HUES64 (cell line): ENCODE measurements around the gene PPP1R14C.
"Not testable (repeated sequence)": the region's sequence is repeated elsewhere in the genome, so short reads cannot be mapped to it uniquely, and the experiment has no call there.

Source experiments
- H3K27ac ChIP-seq: 2 replicates; pipeline ENCODE4 v1.7.0; 2013; ENCODE audit warnings: low read depth, low read length, inconsistent platforms
- H3K27me3 ChIP-seq: 2 replicates; pipeline ENCODE4 v1.6.1; 2013; ENCODE audit warnings: mild to moderate bottlenecking, low read length; ENCODE audit not compliant: insufficient read depth
- H3K36me3 ChIP-seq: 2 replicates; pipeline ENCODE4 v1.6.1; 2013; ENCODE audit warnings: mild to moderate bottlenecking, low read length; ENCODE audit not compliant: insufficient read depth
- H3K4me1 ChIP-seq: 2 replicates; pipeline ENCODE4 v1.6.1; 2013; ENCODE audit warnings: mild to moderate bottlenecking, low read length, moderate library complexity; ENCODE audit not compliant: insufficient read depth
- H3K4me3 ChIP-seq: 2 replicates; pipeline ENCODE4 v1.5.1; 2013; ENCODE audit warnings: mild to moderate bottlenecking, low read length, moderate library complexity
- H3K9ac ChIP-seq: 2 replicates; pipeline ENCODE4 v1.6.1; 2013; ENCODE audit warnings: mild to moderate bottlenecking, low read depth, low read length
- H3K9me3 ChIP-seq: 2 replicates; pipeline ENCODE4 v1.6.1; 2013; ENCODE audit warnings: low read depth, low read length; ENCODE audit not compliant: insufficient read depth
- WGBS: fragments of 150-250, 120-280 bp; methylation state at CpG from one replicate; pipeline ENCODE4 v1.1.7; 2013; ENCODE audit warnings: missing lambda C conversion rate; 5-methylcytosine and 5-hydroxymethylcytosine counted together

PPP1R14C gene

DNA sequence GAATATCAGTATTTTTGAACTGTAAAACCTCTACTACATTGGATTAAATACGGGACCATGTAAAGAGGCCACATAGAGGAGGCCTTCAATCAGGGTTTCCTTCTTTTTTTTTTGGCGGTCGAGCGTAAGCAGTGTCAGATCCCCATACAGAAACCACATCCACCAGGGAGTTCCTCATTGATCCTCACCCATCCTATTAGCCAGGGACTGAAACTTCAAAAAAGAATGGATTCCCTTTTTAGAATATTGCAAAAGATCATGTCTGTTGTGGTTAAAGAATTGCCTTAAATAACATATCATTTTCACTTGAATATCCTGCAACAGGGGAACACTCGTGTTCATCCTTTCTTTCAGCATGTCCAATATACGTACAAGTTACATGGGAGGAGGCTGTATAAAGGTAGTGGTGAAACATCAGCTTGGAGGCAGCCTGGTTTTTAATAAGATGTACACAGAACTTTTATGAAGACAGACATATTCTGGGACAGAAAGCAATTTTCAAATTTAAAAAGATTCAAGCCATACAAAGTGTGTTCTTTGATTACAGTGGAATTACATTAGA is 96.1 kb downstream of the PPP1R14C start:
- no peaks in the 10 kb centered on the region for H3K9me3 ChIP-seq
- H3K9ac ChIP-seq, result no peak overlapping the region
- H3K27ac ChIP-seq, result no peak overlapping the region
- H3K27me3 ChIP-seq, result no peaks in the 10 kb centered on the region
- H3K36me3 ChIP-seq, result no peaks in the 10 kb centered on the region
- WGBS, result 97% methylated on average over 4 of the region's 6 CpGs
- H3K4me3 ChIP-seq, result no peak overlapping the region
- H3K4me1 ChIP-seq, result no peaks in the 10 kb centered on the region

DNA sequence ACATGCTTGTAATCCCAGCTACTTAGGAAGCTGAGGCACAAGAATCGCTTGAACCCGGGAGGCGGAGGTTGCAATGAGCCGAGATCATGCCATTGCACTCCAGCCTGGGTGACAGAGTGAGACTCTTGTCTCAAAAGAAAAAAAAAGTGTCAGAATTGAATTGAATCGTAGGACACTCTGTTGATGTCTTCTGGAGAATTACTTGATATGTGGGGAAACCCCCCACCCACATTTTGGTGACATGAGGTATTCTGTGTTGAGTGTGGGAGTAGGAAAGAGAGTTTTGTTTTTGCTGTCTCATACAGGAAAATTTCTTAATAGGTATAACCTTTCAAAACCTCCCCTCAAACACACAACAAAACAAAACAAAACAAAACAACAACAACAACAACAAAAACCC is 98.9 kb downstream of the PPP1R14C start:
- not testable (repeated sequence) for H3K36me3 ChIP-seq, H3K27me3 ChIP-seq, H3K4me1 ChIP-seq, H3K4me3 ChIP-seq, H3K27ac ChIP-seq, H3K9ac ChIP-seq, H3K9me3 ChIP-seq
- WGBS, result 97% methylated on average over 5 of the region's 5 CpGs

DNA sequence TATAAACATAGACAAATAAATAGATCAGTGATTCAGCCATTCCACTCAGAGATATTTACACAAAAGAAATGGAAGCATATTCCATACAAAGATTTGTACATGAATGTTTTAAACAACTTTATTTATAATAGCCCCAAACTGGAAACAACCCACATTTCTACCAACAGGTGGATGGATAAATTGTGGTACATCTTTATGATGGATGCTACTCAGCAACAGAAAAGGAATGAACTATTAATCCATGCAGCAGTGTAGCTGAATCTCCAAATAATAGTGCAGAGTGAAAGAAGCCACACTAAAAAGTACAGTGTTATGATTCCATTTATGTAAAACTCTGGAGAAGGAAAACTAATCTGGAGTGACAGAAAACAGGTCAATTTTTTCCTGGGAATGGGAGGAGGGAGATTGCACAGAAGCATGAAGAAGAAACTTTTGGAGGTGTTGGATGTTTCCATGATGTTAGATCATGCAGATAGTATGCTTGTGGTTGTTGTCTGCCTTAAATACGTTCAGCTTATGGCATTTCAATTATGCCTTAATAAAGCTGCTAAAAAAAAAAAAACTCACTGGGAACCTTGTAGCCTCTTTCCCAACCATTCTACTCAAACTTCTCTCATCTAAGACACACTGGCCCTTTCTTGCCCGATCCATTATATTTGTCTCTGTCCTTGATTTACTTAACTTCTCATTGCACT is 100.9 kb downstream of the PPP1R14C start:
- peaks cover 11% of the 10 kb centered on the region; the same call in 1 of the 2 replicates for H3K9me3 ChIP-seq
- no peak overlapping the region for H3K4me3 ChIP-seq
- H3K27ac ChIP-seq, result no peak overlapping the region
- no peaks in the 10 kb centered on the region for H3K36me3 ChIP-seq
- no peaks in the 10 kb centered on the region for H3K4me1 ChIP-seq
- 88% methylated on average over 2 of the region's 2 CpGs for WGBS
- no peak overlapping the region for H3K9ac ChIP-seq
- no peaks in the 10 kb centered on the region for H3K27me3 ChIP-seq

DNA sequence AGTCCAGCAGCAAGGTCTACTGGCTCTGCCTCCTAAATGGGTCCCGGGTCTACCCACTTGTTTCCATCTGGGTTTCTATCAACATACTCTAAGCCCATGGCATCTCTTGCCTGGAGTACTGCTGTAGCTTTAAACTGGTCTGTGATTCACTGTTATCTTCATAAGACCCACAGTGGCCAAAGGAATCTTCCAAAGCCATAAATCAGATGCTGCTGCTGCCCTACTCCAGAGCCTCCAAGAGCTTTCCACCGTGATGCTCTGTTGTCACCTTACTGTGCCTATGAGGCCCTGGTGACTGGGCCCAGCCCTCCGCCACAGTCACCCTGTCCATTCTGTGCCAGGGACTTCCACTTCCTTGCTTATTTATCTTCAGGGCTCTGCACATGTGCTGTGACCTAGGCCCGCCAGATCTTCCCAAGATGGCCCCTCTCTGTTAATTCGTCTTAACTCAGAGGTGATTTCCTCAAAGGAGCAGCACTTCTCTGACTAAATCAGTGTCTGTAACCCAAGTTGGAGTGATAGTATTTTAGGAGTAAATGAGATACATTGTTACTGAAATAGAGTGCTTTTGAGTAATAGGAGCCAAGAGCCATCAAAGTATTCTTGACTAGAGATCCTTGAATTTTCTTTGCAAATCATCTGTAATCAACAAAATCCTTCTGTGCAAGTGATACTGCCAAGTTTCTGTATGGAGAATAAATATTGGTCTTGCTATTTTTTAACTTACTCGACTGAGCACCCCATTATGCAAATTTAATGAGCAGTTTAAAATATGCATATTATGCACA is 102.5 kb downstream of the PPP1R14C start:
- Histone ChIP-seq H3K4me3 (no peak overlapping the region), H3K4me1 (no peaks in the 10 kb centered on the region), H3K9ac (no peak overlapping the region), H3K27ac (no peak overlapping the region), H3K9me3 (peaks cover 11% of the 10 kb centered on the region; the same call in 1 of the 2 replicates), H3K27me3 (no peaks in the 10 kb centered on the region), H3K36me3 (no peaks in the 10 kb centered on the region)
- WGBS, result 94% methylated on average over 5 of the region's 6 CpGs

DNA sequence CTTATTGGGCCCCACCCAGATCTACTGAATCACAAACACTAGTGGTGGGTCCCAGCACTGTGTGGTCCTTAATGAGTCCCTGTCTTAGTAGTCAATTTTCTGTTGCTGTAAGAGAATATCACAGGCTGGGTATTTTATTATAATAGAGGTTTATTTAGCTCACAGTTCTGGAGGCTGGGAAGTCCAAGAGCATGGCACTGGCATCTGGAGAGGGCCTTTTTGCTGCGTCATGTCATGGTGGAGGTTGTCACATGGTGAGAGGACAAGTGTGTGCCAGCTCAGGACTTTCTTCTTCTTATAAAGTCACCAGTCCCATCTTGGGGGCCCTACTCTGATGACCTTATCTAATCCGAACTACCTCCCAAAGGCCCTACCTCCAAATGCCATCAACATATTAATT is 105.0 kb downstream of the PPP1R14C start:
- Histone ChIP-seq H3K9ac (no peak overlapping the region), H3K27me3 (no peaks in the 10 kb centered on the region), H3K36me3 (no peaks in the 10 kb centered on the region), H3K4me3 (no peak overlapping the region), H3K27ac (no peak overlapping the region), H3K9me3 (peaks cover 11% of the 10 kb centered on the region; the same call in 1 of the 2 replicates), H3K4me1 (peaks cover 4% of the 10 kb centered on the region; the same call in 1 of the 2 replicates)
- 91% methylated on average over 2 of the region's 2 CpGs for WGBS

DNA sequence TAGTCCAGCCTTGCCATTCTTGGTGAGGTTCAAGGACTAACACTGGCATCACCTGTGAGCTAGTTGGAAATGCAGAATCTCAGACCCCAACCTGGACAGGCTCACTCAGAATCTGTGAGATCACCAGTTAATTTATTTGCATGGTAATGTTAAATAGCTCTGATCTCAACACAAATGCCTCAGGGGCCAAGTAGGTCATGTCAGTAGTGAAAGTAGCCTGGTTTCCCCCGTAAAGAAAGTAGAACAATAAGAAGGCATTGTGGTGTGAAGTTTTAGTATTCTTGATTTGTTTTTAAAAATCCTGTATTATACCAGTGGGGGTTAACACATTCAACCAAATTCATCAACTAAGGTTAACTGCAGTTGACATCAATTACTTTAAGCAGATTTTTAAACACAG is 105.5 kb downstream of the PPP1R14C start:
- WGBS, result 77% methylated on average over 1 of the region's 1 CpG

DNA sequence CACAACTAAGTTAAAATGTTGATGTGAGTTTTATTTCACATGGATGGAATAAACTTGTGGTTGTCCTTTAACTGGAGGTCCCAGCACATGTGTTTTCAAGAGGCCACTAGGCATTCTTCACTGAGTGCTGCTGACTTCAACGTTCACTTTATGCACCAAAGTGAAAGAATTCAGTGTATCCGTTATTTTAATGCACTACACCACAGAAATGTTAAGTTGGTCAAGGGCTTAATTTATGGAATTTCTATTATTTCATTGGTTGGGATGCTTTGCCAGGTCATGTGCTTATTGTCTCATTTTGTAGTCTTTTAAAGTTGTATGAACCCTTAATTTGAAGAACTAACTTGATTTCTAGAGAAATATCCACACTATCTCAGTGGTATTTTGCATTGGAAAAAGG is 106.4 kb downstream of the PPP1R14C start:
- peaks cover 11% of the 10 kb centered on the region; the same call in 1 of the 2 replicates for H3K9me3 ChIP-seq
- no peaks in the 10 kb centered on the region for H3K36me3 ChIP-seq
- no peaks in the 10 kb centered on the region for H3K27me3 ChIP-seq
- H3K4me3 ChIP-seq, result no peak overlapping the region
- no peak overlapping the region for H3K27ac ChIP-seq
- no peak overlapping the region for H3K9ac ChIP-seq
- peaks cover 4% of the 10 kb centered on the region; the same call in 1 of the 2 replicates for H3K4me1 ChIP-seq
- 91% methylated on average over 2 of the region's 2 CpGs for WGBS

More for the DNA sequence above, 105.5 kb downstream of the PPP1R14C start:
- H3K36me3 ChIP-seq, result no peaks in the 10 kb centered on the region
- H3K27me3 ChIP-seq, result no peaks in the 10 kb centered on the region
- H3K9me3 ChIP-seq, result peaks cover 11% of the 10 kb centered on the region; the same call in 1 of the 2 replicates
- peaks cover 4% of the 10 kb centered on the region; the same call in 1 of the 2 replicates for H3K4me1 ChIP-seq
- no peak overlapping the region for H3K4me3 ChIP-seq
- no peak overlapping the region for H3K27ac ChIP-seq
- H3K9ac ChIP-seq, result no peak overlapping the region

DNA sequence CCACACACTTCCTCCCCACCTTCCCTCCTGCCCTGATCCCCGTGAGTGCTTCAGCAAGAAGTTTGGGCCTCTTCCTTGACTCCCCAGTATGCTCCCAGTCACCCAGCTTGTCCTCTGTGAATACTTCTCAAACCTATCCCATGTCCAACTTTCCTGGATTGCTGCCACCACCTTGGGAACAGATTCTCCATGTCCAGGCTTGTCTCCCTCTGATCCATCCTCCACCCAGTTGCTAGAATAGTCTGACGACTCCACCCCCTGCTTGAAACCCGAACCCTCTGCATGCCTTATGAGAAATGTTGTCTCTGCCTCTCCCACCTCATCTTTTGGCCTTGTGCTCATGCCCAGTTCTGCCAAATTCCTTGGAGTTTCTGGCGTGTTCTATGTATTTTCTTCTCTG is 108.0 kb downstream of the PPP1R14C start:
- no peaks in the 10 kb centered on the region for H3K27me3 ChIP-seq
- H3K4me1 ChIP-seq, result peaks cover 4% of the 10 kb centered on the region; the same call in 1 of the 2 replicates
- no peaks in the 10 kb centered on the region for H3K36me3 ChIP-seq
- peaks cover 11% of the 10 kb centered on the region; the same call in 1 of the 2 replicates for H3K9me3 ChIP-seq
- no peak overlapping the region for H3K27ac ChIP-seq
- H3K4me3 ChIP-seq, result no peak overlapping the region
- WGBS, result 71% methylated on average over 4 of the region's 4 CpGs
- no peak overlapping the region for H3K9ac ChIP-seq

DNA sequence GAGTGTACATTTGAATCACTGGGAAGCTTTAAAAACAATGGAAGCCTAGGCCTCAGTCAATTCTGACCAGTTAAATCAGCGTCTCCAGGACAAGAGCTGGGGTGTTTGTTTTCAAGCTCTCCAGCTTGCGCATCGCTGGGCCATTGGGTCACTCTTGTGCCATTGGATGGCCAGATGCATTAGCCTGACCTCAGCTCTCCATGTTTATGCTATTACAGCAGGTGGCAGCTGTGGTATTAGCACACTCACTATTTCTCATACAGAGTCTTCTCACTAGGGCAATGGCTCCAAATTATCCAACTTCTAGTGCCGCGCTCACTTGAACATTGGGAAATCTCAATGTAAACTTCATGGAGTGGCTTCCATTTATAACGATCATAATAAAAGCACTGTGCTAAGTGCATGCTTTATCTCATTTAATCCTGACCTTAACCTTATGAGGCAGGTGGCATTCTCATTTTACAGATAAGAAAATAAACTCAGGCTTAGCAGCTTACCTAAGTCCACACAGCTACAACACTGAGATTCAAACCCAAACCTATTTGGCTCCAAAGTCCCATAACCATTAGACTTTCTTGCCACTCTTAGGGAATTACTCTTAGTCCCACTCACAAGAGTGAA is 108.8 kb downstream of the PPP1R14C start:
- H3K27ac ChIP-seq, result no peak overlapping the region
- no peak overlapping the region for H3K9ac ChIP-seq
- no peaks in the 10 kb centered on the region for H3K36me3 ChIP-seq
- peaks cover 4% of the 10 kb centered on the region; the same call in 1 of the 2 replicates for H3K4me1 ChIP-seq
- H3K4me3 ChIP-seq, result no peak overlapping the region
- no peaks in the 10 kb centered on the region for H3K27me3 ChIP-seq
- peaks cover 11% of the 10 kb centered on the region; the same call in 1 of the 2 replicates for H3K9me3 ChIP-seq
- WGBS, result 96% methylated on average over 6 of the region's 6 CpGs

DNA sequence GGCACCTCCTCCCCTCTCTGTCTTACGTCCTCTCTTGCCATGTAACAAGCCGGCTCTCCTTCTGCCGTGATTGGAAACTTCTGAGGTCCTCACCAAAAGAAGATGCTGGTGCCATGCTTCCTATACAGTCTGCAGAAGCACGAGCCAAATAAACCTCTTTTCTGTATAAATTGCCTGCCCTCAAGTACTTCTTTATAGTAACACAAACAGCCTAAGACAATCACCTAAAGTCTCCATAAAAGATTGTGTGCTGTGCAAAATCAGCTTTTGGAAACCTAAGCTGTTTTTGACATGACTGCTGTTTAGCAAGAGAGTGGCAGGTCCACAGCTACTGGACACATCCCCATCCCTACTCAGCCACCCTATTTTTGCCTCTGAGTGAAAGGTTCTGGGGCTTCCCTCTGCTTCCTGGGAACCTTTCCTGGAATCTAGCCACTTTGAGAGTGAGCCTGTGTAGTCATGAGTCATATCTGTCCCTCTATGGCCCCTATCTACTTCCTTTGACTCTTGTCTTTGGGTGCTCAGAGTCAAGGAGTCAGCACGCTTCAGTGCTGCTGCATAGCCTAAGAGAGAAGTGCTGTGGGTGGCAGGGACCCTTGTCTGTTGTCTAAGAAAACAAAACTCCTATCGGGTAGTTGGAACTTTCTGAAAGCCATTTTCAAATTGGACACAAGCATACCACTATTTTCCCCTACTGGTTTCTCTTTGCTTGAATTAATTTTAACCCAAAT is 110.0 kb downstream of the PPP1R14C start:
- Histone ChIP-seq H3K4me3 (no peak overlapping the region), H3K9me3 (peaks cover 8% of the 10 kb centered on the region; the same call in 1 of the 2 replicates), H3K27me3 (no peaks in the 10 kb centered on the region), H3K27ac (no peak overlapping the region), H3K4me1 (peaks cover 4% of the 10 kb centered on the region; the same call in 1 of the 2 replicates), H3K36me3 (no peaks in the 10 kb centered on the region), H3K9ac (no peak overlapping the region)
- WGBS, result 94% methylated on average over 6 of the region's 6 CpGs
